NCI-H128 (cell line): ENCODE measurements around the gene STAT1.

Source experiments
- DNase-seq: peaks from one replicate; lab custom pipeline; 2025; ENCODE audit not compliant: unreplicated experiment; lab: John Stamatoyannopoulos, UW

The STAT1 gene

GRCh38 chr2:190986221-190986953 is 27.6 kb downstream of the STAT1 start:
- DNase-seq, result no peak

DNA sequence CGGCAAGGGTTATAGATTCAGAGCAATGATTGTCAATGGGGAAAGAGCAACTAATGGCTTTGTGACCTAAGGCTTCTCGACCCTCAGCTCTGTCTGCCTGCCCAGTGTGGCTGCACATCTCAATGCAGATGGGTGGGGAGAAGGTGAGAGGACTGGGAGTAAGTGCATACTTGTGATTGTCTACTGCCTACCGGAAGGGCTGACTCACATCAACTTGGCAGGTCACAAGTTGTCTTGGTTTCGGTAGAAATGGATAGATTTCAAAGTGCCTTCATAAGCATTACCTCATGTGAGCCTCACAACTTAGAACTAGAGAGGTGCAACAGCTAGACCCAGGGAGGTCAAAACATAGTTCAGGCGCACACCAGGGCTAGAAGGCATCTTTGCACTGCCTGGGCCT is 29.4 kb downstream of the STAT1 start:
- DNase-seq, result no peak

DNA sequence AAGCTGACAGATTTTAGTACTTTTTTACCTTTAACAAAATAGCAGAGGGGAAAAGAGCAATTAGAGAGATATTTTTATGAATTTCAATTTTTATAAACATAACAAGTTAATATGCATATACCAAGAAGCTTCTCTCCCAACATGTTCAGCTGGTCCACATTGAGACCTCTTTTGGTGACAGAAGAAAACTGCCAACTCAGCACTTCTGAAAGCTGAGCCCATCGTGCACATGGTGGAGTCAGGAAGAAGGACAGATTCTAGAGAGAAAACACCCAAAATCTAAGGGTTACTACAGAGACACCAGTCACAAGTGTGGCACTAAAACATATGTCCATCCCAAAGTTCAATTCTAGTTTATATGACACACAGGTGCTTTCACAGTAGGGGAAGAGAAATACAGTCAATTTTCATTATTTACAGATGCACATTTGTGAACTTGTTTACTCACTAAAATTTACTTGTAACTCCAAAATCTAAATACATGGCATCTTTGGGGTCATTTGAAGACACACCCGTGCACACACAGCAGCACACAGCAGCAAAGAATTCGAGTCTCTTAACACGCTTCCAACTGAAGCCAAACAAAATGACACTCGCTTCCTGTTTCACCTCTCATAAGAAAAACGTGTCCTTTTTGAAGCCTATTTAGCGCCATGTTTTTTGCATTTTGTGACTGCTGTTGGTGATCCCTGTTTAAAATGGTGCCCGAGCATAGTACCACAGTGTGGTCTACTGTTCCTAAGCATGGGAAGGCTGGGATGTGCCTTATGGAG is 31.5 kb downstream of the STAT1 start:
- DNase-seq, result no peak

GRCh38 chr2:190981733-190982132 is 32.2 kb downstream of the STAT1 start:
- DNase-seq, result no peak

GRCh38 chr2:190981333-190981732 is 32.6 kb downstream of the STAT1 start:
- DNase-seq, result no peak

- no peak for DNase-seq
Measured at GRCh38 chr2:190980630-190981209, 33.3 kb downstream of the STAT1 start.

DNA sequence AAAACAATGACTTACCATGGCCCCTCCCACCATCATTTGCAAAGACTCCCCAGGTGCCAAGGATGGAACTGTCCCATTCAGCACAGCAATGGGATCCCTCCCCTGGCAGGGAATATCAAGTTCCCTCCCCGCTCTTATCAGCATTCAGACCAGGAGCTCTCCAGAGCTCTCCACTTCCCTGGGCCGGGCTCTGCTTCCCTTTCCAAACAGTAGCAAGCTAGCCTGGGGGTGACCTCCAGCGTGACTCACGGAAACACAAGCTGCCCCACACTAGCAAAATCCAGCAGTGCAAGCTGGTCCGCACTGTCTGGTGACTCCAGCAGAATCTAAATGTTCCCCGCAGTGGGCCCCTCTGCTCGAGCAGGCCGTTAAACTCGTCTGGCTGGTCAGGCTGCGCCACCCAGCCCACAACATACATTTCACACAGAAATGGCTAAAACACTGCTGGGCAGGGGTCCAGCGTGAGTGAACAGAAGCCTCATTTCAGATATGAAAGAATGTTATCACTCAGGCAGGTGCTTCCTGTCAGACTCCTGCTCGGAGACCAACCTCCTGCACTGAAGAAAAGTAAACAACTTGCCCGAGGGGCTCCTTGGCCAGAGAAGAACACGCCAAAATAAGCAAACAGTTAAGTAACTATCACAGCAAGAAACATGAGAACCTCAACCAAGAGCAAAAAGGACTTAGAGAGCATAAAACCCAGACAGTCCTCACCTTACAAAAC is 33.9 kb downstream of the STAT1 start:
- no peak for DNase-seq

DNA sequence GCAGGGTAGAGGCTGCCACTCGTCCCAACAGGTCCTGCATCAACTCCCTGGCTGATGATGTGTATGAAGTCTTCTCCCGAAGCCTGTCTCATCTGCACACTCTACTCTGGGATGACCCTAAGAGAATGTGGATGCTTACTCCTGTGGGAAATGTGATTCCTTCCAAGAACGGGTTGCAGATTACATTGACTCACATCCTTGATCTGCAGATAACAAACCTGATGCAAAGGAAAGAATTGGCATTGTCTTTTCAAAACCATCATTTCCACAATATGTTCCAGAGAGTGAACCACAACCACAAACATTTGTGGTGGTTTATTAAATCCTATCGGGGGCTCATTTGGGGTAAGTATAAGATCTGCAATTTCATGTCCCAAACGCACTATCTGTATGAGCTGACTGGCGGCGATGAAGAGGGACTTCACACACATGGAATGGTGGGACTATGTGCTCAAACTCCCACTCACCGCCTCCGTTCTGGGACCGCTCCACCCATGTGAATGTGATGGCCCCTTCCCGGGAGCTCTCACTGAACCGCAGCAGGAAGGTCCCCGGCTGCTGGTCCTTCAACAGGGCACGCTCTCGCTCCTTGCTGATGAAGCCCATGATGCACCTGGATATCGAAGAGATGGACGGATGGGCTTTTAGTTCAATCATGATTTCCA is 35.5 kb downstream of the STAT1 start:
- no peak for DNase-seq

DNA sequence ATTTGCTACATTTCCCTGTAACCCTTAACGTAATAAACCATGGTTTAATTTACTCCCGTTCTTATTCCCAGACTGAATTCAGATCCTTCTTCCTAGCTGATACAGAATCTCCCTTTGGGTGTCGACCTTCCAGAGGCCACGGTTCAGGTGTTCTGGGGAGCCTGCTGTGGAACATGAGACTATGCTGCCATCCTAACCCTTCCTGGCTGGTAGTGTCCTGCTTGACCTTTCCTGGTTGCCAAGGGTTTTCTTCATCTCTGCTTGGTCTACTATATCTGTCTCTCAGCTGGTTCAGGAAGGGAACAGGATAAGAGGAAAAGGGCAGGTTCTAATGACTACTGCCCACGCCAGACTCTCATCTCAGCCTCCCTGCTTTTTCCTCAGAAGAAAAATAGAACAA is 36.5 kb downstream of the STAT1 start:
- no peak for DNase-seq

- no peak for DNase-seq
Measured at GRCh38 chr2:190976521-190976920, 37.5 kb downstream of the STAT1 start.

GRCh38 chr2:190974629-190975361 is 39.2 kb downstream of the STAT1 start:
- no peak for DNase-seq

DNA sequence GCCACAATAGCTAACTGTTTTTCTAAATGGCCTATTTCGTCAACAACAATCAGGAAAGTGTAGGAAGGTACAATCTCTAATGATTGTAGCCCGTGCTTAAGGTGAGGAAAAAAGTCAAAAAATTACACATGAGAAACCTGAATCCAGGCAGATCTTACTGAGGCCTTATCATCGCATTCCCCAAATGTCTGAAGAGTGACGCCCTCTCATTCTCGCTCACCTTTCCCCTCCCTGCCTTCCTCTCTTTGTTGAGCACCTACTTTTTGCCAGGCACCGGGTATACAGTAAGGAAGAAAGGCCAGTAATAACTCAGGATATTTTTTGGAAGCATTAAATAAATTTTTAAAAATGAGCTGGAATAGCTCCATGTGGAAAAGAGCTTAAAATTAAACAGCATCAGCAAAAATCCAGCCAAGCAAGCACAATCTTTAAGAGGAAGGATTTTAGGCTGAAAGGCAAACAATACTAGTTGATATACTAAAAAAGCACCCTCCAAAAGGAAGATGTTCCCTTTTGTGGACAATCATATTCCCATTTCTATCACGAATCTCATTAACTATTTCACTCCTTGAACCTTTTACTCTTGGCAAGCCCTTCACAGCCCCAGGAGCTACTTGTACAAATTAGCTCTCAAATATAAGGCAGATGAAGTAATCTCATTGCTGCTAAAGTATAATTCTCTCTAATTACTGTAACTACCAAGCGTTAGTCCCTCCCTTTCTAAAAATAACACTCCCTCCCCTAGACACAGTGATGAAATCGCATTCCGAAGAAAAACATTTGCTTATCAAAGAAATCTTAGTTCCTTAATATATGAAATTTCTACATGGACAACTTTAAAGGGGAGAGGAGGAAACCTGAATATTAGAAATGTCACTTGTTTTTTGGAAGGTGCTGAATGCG is 40.0 kb downstream of the STAT1 start:
- DNase-seq, result no peak

DNA sequence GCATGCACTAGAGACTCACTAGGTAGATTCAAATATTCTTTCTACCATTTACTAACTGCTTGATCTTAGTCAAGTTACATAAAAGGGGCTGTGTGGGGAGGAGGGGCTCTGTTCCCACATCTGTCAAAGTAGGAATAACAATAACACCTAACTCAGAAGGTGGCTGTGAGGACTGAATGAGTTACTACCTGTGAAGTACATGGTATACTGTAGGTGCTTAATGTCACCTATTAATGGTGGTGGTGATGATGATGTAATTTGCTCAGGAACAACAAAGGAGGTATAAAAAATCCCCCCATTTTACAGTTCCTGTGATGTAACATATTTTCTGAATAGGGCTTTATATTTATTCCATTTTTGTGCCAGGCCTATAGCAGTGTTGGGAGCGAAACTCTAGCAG is 40.7 kb downstream of the STAT1 start:
- DNase-seq, result no peak

DNA sequence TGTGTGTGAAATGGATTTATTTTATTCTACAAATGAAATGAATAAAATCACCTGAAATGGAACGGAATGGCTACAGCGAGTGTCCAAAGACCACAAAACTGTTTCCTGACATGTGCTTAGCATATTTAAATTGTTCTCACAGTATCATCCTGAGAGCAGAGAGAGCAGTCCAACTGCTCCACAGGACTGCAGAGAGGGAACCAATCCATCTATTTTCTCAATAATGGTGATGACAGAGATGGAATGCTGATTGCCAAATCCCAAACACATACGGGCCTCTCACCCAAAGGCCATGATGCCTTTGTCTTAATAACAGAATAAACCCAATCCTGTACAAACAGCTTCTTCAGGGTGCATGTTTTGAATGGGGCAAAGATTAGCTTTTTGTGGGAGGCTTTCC is 41.1 kb downstream of the STAT1 start:
- no peak for DNase-seq

GRCh38 chr2:190972213-190972612 is 41.8 kb downstream of the STAT1 start:
- no peak for DNase-seq

GRCh38 chr2:190970873-190971506 is 43.0 kb downstream of the STAT1 start:
- DNase-seq, result no peak

GRCh38 chr2:190970160-190970559 is 43.8 kb downstream of the STAT1 start:
- DNase-seq, result no peak

- no peak for DNase-seq
Measured at GRCh38 chr2:190968522-190968921, 45.4 kb downstream of the STAT1 start.
